H1 (cell line): ENCODE data around the gene DPP10. TPM values are rescaled to one million over a fixed set of nuclear protein-coding genes. Genes with fewer than 3 reads are reported as not detected.

Source experiments
- CTCF ChIA-PET: fragments of 300-600 bp; sonication (Branson Sonifier 250); formaldehyde crosslinking; loops from one replicate; lab custom pipeline; 2021; ENCODE audit not compliant: partially characterized antibody; lab: Charles Lee
- POLR2A ChIA-PET: fragments of 300-600 bp; sonication (Branson Sonifier 250); formaldehyde crosslinking; loops from one replicate; lab custom pipeline; 2021; ENCODE audit warnings: inconsistent platforms; ENCODE audit not compliant: partially characterized antibody; lab: Charles Lee
- DNase-seq, 2 experiments: peaks; one replicate each; pipeline versions ENCODE4 v3.0.0 to v3.0.0-alpha.2; 2010 to 2022; ENCODE audit warnings: low spot score in 2 of 2, low read depth in 1 of 2, mixed read lengths in 1 of 2
- FAIRE-seq: peaks from 2 replicates; lab custom pipeline; 2011; peaks lifted over from hg19 to GRCh38; lab: Jason Lieb, UNC
- H2AFZ ChIP-seq: 2 replicates; pipeline ENCODE4 v1.8.1; 2012; ENCODE audit warnings: low read length, inconsistent platforms
- H2AK5ac ChIP-seq: 2 replicates; pipeline ENCODE4 v1.6.1; 2013; ENCODE audit warnings: low read depth, low read length
- H2BK120ac ChIP-seq: replicated peaks from 2 replicates; pipeline ENCODE3; 2013; ENCODE audit warnings: low read depth, low read length, inconsistent platforms
- H2BK12ac ChIP-seq: 2 replicates; pipeline ENCODE4 v1.6.1; 2013; ENCODE audit warnings: low read depth, low read length
- H2BK15ac ChIP-seq: 2 replicates; pipeline ENCODE4 v1.6.1; 2013; ENCODE audit warnings: low read length
- H2BK20ac ChIP-seq: 2 replicates; pipeline ENCODE4 v1.6.1; 2013; ENCODE audit warnings: low read length
- H2BK5ac ChIP-seq: 2 replicates; pipeline ENCODE4 v1.6.1; 2013; ENCODE audit warnings: low read depth, low read length
- H3K14ac ChIP-seq: 2 replicates; pipeline ENCODE4 v1.6.1; 2013; ENCODE audit warnings: inconsistent platforms; ENCODE audit not compliant: insufficient read length
- H3K18ac ChIP-seq: 2 replicates; pipeline ENCODE4 v1.6.1; 2013; ENCODE audit warnings: low read length; ENCODE audit errors: extremely low read depth
- H3K23ac ChIP-seq: 2 replicates; pipeline ENCODE4 v1.6.1; 2013; ENCODE audit warnings: inconsistent platforms; ENCODE audit not compliant: insufficient read length
- H3K23me2 ChIP-seq: 2 replicates; pipeline ENCODE4 v1.6.1; 2013; ENCODE audit warnings: low read depth, low read length
- H3K27ac ChIP-seq: 2 replicates; pipeline ENCODE4 v1.6.1; 2011; ENCODE audit warnings: low read depth, low read length, inconsistent platforms
- H3K27me3 ChIP-seq, 4 experiments: replicated peaks in 1 of 4; 1 replicate in 1 of 4; 2 replicates in 3 of 4; pipeline versions ENCODE4 v1.6.1 to v1.8.1; 2011 to 2013; ENCODE audit warnings: low read length in 3 of 4, mild to moderate bottlenecking in 3 of 4, inconsistent platforms in 2 of 4, mixed read lengths in 2 of 4, moderate library complexity in 1 of 4; ENCODE audit not compliant: control insufficient read depth in 3 of 4, insufficient read depth in 3 of 4; ENCODE audit errors: extremely low read depth in 1 of 4
- H3K36me3 ChIP-seq, 4 experiments: 2 replicates each; pipeline versions ENCODE4 v1.6.1 to v1.8.1; 2011 to 2013; ENCODE audit warnings: mild to moderate bottlenecking in 4 of 4, low read length in 3 of 4, moderate library complexity in 2 of 4, control low read depth in 1 of 4, inconsistent platforms in 1 of 4; ENCODE audit not compliant: insufficient read depth in 4 of 4, control insufficient read depth in 2 of 4
- H3K4ac ChIP-seq: replicated peaks from 2 replicates; pipeline ENCODE3; 2013; ENCODE audit warnings: low read length, low read depth, mixed read lengths, inconsistent platforms; ENCODE audit not compliant: insufficient read length
- H3K4me1 ChIP-seq, 4 experiments: replicated peaks in 1 of 4; 1 replicate in 1 of 4; 2 replicates in 3 of 4; pipeline versions ENCODE4 v1.6.1 to v1.8.1; 2011 to 2013; ENCODE audit warnings: low read length in 3 of 4, inconsistent platforms in 2 of 4, mixed read lengths in 1 of 4; ENCODE audit not compliant: insufficient read depth in 4 of 4, control insufficient read depth in 3 of 4
- H3K4me2 ChIP-seq, 2 experiments: 2 replicates each; pipeline versions ENCODE4 v1.6.1 to v1.8.1; 2011 to 2013; ENCODE audit warnings: low read depth in 2 of 2, low read length in 2 of 2, control low read depth in 1 of 2, inconsistent platforms in 1 of 2, mild to moderate bottlenecking in 1 of 2; ENCODE audit not compliant: insufficient read depth in 1 of 2
- H3K4me3 ChIP-seq, 4 experiments: fragments of 200-600, 300-600 bp in 1 of 4; sonication (generic), shearing (Covaris generic), sonication (Bioruptor Twin) in 1 of 4; 2 replicates each; pipeline versions ENCODE4 v1.5.1 to v1.8.1; 2011 to 2016; ENCODE audit warnings: low read length in 4 of 4, low read depth in 3 of 4, control low read depth in 2 of 4, inconsistent platforms in 2 of 4, mild to moderate bottlenecking in 2 of 4, mixed read lengths in 1 of 4, moderate library complexity in 1 of 4; ENCODE audit not compliant: insufficient read depth in 2 of 4; ENCODE audit errors: extremely low read depth in 1 of 4
- H3K56ac ChIP-seq: replicated peaks from 2 replicates; pipeline ENCODE3; 2013; ENCODE audit warnings: low read depth, mild to moderate bottlenecking, mixed read lengths, low read length, inconsistent platforms; ENCODE audit not compliant: insufficient read length
- H3K79me1 ChIP-seq: 2 replicates; pipeline ENCODE4 v1.6.1; 2013; ENCODE audit warnings: low read depth, low read length, control low read depth
- H3K79me2 ChIP-seq, 2 experiments: 2 replicates each; pipeline versions ENCODE4 v1.6.1 to v1.8.1; 2012 to 2013; ENCODE audit warnings: low read length in 2 of 2, mild to moderate bottlenecking in 2 of 2, inconsistent platforms in 1 of 2; ENCODE audit not compliant: insufficient read depth in 2 of 2, control insufficient read depth in 1 of 2
- H3K9ac ChIP-seq, 4 experiments: replicated peaks in 1 of 4; 1 replicate in 1 of 4; 2 replicates in 3 of 4; pipeline versions ENCODE4 v1.6.1 to v1.8.1; 2011 to 2013; ENCODE audit warnings: low read depth in 3 of 4, low read length in 3 of 4, control low read depth in 2 of 4, mild to moderate bottlenecking in 2 of 4, moderate library complexity in 2 of 4, inconsistent platforms in 1 of 4; ENCODE audit errors: extremely low read depth in 1 of 4
- H3K9me3 ChIP-seq, 2 experiments: 2 replicates each; pipeline versions ENCODE4 v1.6.1 to v1.8.1; 2012 to 2013; ENCODE audit warnings: mild to moderate bottlenecking in 2 of 2, moderate library complexity in 2 of 2, control low read depth in 1 of 2, inconsistent platforms in 1 of 2, low read depth in 1 of 2, low read length in 1 of 2, mixed read lengths in 1 of 2; ENCODE audit not compliant: insufficient read depth in 2 of 2
- H4K20me1 ChIP-seq, 2 experiments: replicated peaks in 1 of 2; 2 replicates each; pipeline versions ENCODE3 to v1.8.1; 2011 to 2013; ENCODE audit warnings: inconsistent platforms in 2 of 2, low read length in 2 of 2, mild to moderate bottlenecking in 1 of 2; ENCODE audit not compliant: insufficient read depth in 2 of 2, control insufficient read depth in 1 of 2
- H4K5ac ChIP-seq: 2 replicates; pipeline ENCODE4 v1.6.1; 2013; ENCODE audit warnings: low read length, low read depth, mixed read lengths, inconsistent platforms; ENCODE audit not compliant: insufficient read length
- H4K8ac ChIP-seq: 2 replicates; pipeline ENCODE4 v1.8.0; 2013; ENCODE audit warnings: mild to moderate bottlenecking, moderate library complexity, low read length, inconsistent platforms; ENCODE audit not compliant: insufficient read depth; ENCODE audit errors: extremely low read depth
- H4K91ac ChIP-seq: replicated peaks from 2 replicates; pipeline ENCODE3; 2013; ENCODE audit warnings: low read length, mixed read lengths, inconsistent platforms; ENCODE audit not compliant: insufficient read length
- ASH2L ChIP-seq: fragments of 200-600, 300-600 bp; sonication (generic); IDR thresholded peaks from one replicate; pipeline ENCODE4 v1.7.1; 2017; ENCODE audit warnings: low read length
- CBX5 ChIP-seq: fragments of 300-800, 300-1000 bp; sonication (generic); IDR thresholded peaks from 2 replicates; pipeline ENCODE4 v1.7.1; 2016; ENCODE audit warnings: antibody characterized with exemption, low read length, low read depth
- CEBPB ChIP-seq: IDR thresholded peaks from 2 replicates; pipeline ENCODE4 v1.6.1; 2012; ENCODE audit warnings: low read depth, low read length
- CHD1 ChIP-seq: IDR thresholded peaks from 2 replicates; pipeline ENCODE4 v1.6.1; 2012; ENCODE audit warnings: low read depth, low read length, improper control_type of control experiment
- CREB1 ChIP-seq: IDR thresholded peaks from 2 replicates; pipeline ENCODE4 v1.6.1; 2012; ENCODE audit warnings: inconsistent platforms
- EGR1 ChIP-seq: IDR thresholded peaks from 2 replicates; pipeline ENCODE4 v1.6.1; 2011; ENCODE audit warnings: low read depth, low read length, borderline replicate concordance
- FOSL1 ChIP-seq: IDR thresholded peaks from 2 replicates; pipeline ENCODE4 v1.6.1; 2011; ENCODE audit warnings: mild to moderate bottlenecking, low read depth, low read length, moderate library complexity; ENCODE audit not compliant: insufficient read depth
- JUN ChIP-seq: IDR thresholded peaks from 2 replicates; pipeline ENCODE4 v1.6.1; 2011; ENCODE audit warnings: low read depth, mild to moderate bottlenecking, improper control_type of control experiment, low read length
- KDM1A ChIP-seq: fragments of 200-600, 300-600 bp; sonication (generic); IDR thresholded peaks from 2 replicates; pipeline ENCODE4 v1.7.1; 2016; ENCODE audit warnings: mild to moderate bottlenecking, low read length, borderline replicate concordance
- MAX ChIP-seq: IDR thresholded peaks from 2 replicates; pipeline ENCODE4 v1.6.1; 2012; ENCODE audit warnings: inconsistent platforms
- NANOG ChIP-seq: IDR thresholded peaks from 2 replicates; pipeline ENCODE4 v1.6.1; 2011; ENCODE audit warnings: low read length, low read depth, mild to moderate bottlenecking, inconsistent platforms; ENCODE audit not compliant: insufficient read depth, poor library complexity, severe bottlenecking
- POLR2AphosphoS5 ChIP-seq: IDR thresholded peaks from 2 replicates; pipeline ENCODE4 v1.6.1; 2011; ENCODE audit warnings: low read depth, low read length
- SIX5 ChIP-seq: IDR thresholded peaks from 2 replicates; pipeline ENCODE4 v1.6.1; 2011; ENCODE audit warnings: mild to moderate bottlenecking, low read depth, low read length
- SP1 ChIP-seq: IDR thresholded peaks from 2 replicates; pipeline ENCODE4 v1.6.1; 2011; ENCODE audit warnings: low read depth, low read length
- SUZ12 ChIP-seq: fragments of 200-600 bp; sonication (generic); IDR thresholded peaks from 2 replicates; pipeline ENCODE4 v1.6.1; 2012; ENCODE audit warnings: mild to moderate bottlenecking, inconsistent platforms, low read length, moderate library complexity, mixed read lengths
- TBP ChIP-seq: IDR thresholded peaks from 2 replicates; pipeline ENCODE4 v1.6.1; 2011; ENCODE audit warnings: low read depth, low read length, improper control_type of control experiment
- ZNF274 ChIP-seq: IDR thresholded peaks from 2 replicates; pipeline ENCODE4 v1.7.0; 2012; ENCODE audit warnings: low read length, borderline replicate concordance; ENCODE audit errors: extremely low read depth
- WGBS, 2 experiments: shearing (Covaris generic) in 1 of 2; methylation state at CpG; one replicate each; pipeline versions ENCODE4 v1.1.6 to v1.1.7; 2013 to 2015; ENCODE audit warnings: low lambda C conversion rate in 2 of 2, mixed read lengths in 2 of 2, inconsistent platforms in 1 of 2, low coverage in 1 of 2, missing lambda C conversion rate in 1 of 2; ENCODE audit not compliant: insufficient replicate concordance in 2 of 2, insufficient coverage in 1 of 2, insufficient read length in 1 of 2; ENCODE audit errors: extremely low coverage in 1 of 2, missing lambda C conversion rate in 1 of 2; 5-methylcytosine and 5-hydroxymethylcytosine counted together
- polyA plus RNA-seq, 7 experiments: library from polyadenylated mRNA; depleted of rRNA in 3 of 7; stranded (reverse) in 5 of 7; unstranded in 2 of 7; fragments of >200 nt in 5 of 7; fragments of 200-250 nt in 2 of 7; gene quantifications; 1 replicate in 5 of 7; 2 replicates in 1 of 7; 4 replicates in 1 of 7; pipeline versions ENCODE4 v1.2.1 to v1.2.3, GENCODE V29; 2011 to 2013; ENCODE audit warnings: missing spikeins in 2 of 7, mixed read lengths in 2 of 7
- total RNA-seq: library from RNA; stranded (reverse); fragmentation: NEBNext Ultra II Directional; extraction: Animal tissue kit (Norgen Biotek cat#: 25700); gene quantifications from 2 replicates; pipeline ENCODE4 v1.2.1, GENCODE V29; 2021

DPP10 gene
- total and polyA plus RNA-seq, 2 of the 8 experiments (the other 6 are each of a cell fraction or from before 2014, with no cell fraction given): 3.3 to 7.2 TPM

DNA sequence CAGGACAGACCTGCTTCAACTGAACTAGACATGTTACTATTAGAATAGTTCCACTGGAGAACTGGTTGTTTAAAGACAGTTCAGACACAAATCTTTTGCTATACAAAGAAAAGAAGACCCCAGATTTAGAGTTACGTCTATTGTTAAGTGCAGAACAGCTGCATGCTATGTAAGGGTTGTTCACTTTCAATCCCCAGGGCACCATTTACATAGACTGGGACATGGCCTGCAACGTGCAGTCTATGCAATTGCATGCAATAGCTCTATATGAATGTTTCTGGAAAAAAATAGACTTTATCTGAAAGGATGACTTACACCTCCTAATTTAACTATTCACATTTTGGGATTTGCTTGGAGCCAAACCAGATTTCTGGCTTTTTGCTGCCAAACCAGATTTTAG, 36.1 kb upstream of the DPP10 start:
- CTCF ChIA-PET: no interaction called here

More for the DNA sequence above, 36.1 kb upstream of the DPP10 start:
- POLR2A ChIA-PET: interaction anchor here (1.2 kb wide), 1 partner anchor 15 kb away, joined by 3 read pairs; no protein-coding TSS in a partner anchor
- no peak overlapping the region for H2BK12ac ChIP-seq
- H4K91ac ChIP-seq: no peak overlapping the region
- no peak overlapping the region for H3K4ac ChIP-seq
- H3K79me1 ChIP-seq: no peaks in the 10 kb centered on the region
- no peak overlapping the region for H3K18ac ChIP-seq
- H2BK5ac ChIP-seq: no peak overlapping the region
- H3K27ac ChIP-seq: no peak overlapping the region
- no peak overlapping the region for H3K4me2 ChIP-seq
- H4K8ac ChIP-seq: no peak overlapping the region
- H2BK15ac ChIP-seq: no peak overlapping the region
- H3K23ac ChIP-seq: no peak overlapping the region
- H3K9ac ChIP-seq: no peak overlapping the region
- H3K9me3 ChIP-seq: 0 out of 4 replicates have a peak, but pooled peaks cover 0 to 3% of the 10 kb centered on the region in 2 experiments
- H3K4me1 ChIP-seq: no peaks in the 10 kb centered on the region
- DNase-seq (no peak), FAIRE-seq (no peak)
- H3K23me2 ChIP-seq: no peaks in the 10 kb centered on the region
- H2AK5ac ChIP-seq: no peak overlapping the region
- no peaks in the 10 kb centered on the region for H3K36me3 ChIP-seq
- no peak overlapping the region for H2AFZ ChIP-seq
- no peaks in the 10 kb centered on the region for H3K27me3 ChIP-seq
- H3K14ac ChIP-seq: no peak overlapping the region
- H3K79me2 ChIP-seq: no peaks in the 10 kb centered on the region
- 79% methylated on average over 2 of the region's 2 CpGs; no CpG with 5 or more reads in 1 of the 2 experiments for WGBS, 2 experiments
- H4K20me1 ChIP-seq: no peaks in the 10 kb centered on the region
- TF ChIP-seq KDM1A (no peak), CBX5 (no peak), CREB1 (no peak), POLR2AphosphoS5 (no peak), CHD1 (no peak), CEBPB (no peak), MAX (no peak), ASH2L (no peak), FOSL1 (no peak), JUN (no peak), ZNF274 (no peak), EGR1 (no peak), TBP (no peak), SP1 (no peak), SUZ12 (no peak), SIX5 (no peak), NANOG (no peak)
- H3K56ac ChIP-seq: no peak overlapping the region
- no peak overlapping the region for H2BK20ac ChIP-seq
- no peak overlapping the region for H2BK120ac ChIP-seq
- no peak overlapping the region for H4K5ac ChIP-seq
- H3K4me3 ChIP-seq: no peak overlapping the region
